Panc1 (cell line): ENCODE data around the gene DAPK1. TPM values are rescaled to one million over a fixed set of nuclear protein-coding genes. Genes with fewer than 3 reads are reported as not detected.

ENCODE experiments used
- ATAC-seq: fragments of 200-7000 bp; cut with Tn5 transposase; 2 replicates; pipeline ENCODE4 v1.9.1; 2020; ENCODE audit warnings: mild to moderate bottlenecking, moderate library complexity
- BruUV-seq: library from RNA; stranded (reverse); fragments of 400-500 nt; replicated peaks from 2 replicates; lab custom pipeline; 2021; lab: Mats Ljungman, UMichigan
- CTCF ChIA-PET: fragments of 300-600 bp; sonication (Branson Sonifier 250); formaldehyde crosslinking; loops from one replicate; lab custom pipeline; 2022; ENCODE audit warnings: antibody characterized with exemption; lab: Charles Lee
- POLR2A ChIA-PET: fragments of 300-600 bp; sonication (Branson Sonifier 250); formaldehyde crosslinking; loops from one replicate; lab custom pipeline; 2022; ENCODE audit warnings: antibody characterized with exemption; lab: Charles Lee
- DNase-seq: peaks from one replicate; pipeline ENCODE4 v3.0.0-alpha.2; 2010; ENCODE audit warnings: low read depth, low spot score
- H3K27ac ChIP-seq: 2 replicates; pipeline ENCODE4 v1.5.1; 2011; ENCODE audit warnings: mild to moderate bottlenecking, low read length, inconsistent platforms
- H3K27me3 ChIP-seq: fragments of 200-500 bp; sonication (Bioruptor generic); 2 replicates; pipeline ENCODE4 v1.6.0; 2014; ENCODE audit warnings: low read length, inconsistent platforms; ENCODE audit not compliant: control insufficient read depth, insufficient read depth
- H3K36me3 ChIP-seq: fragments of 200-500 bp; sonication (Bioruptor generic); 2 replicates; pipeline ENCODE4 v1.5.1; 2014; ENCODE audit warnings: inconsistent platforms, mild to moderate bottlenecking, low read length, moderate library complexity; ENCODE audit not compliant: control insufficient read depth, insufficient read depth
- H3K4me1 ChIP-seq: 2 replicates; pipeline ENCODE4 v1.5.1; 2011; ENCODE audit warnings: inconsistent platforms, mild to moderate bottlenecking, low read length, moderate library complexity; ENCODE audit not compliant: control insufficient read depth, insufficient read depth
- H3K4me3 ChIP-seq, 2 experiments: 2 replicates each; pipeline ENCODE4 v1.5.1; 2011 to 2012; ENCODE audit warnings: low read depth in 2 of 2, low read length in 2 of 2, mild to moderate bottlenecking in 2 of 2, inconsistent platforms in 1 of 2, moderate library complexity in 1 of 2
- H3K9me3 ChIP-seq: fragments of 200-500 bp; sonication (Bioruptor generic); 2 replicates; pipeline ENCODE4 v1.5.1; 2014; ENCODE audit warnings: low read depth, mild to moderate bottlenecking, inconsistent platforms, low read length, moderate library complexity; ENCODE audit not compliant: control insufficient read depth, insufficient read depth
- CTCF ChIP-seq: fragments of 450-650 bp; IDR thresholded peaks from 2 replicates; pipeline ENCODE4 v1.5.1; 2017; ENCODE audit warnings: mild to moderate bottlenecking
- POLR2AphosphoS5 ChIP-seq: IDR thresholded peaks from 2 replicates; pipeline ENCODE4 v1.6.1; 2012; ENCODE audit warnings: mild to moderate bottlenecking, low read depth, low read length, moderate library complexity
- REST ChIP-seq, 2 experiments: IDR thresholded peaks; 2 replicates each; pipeline ENCODE4 v1.6.1; 2011 to 2012; ENCODE audit warnings: low read depth in 2 of 2, control low read depth in 1 of 2, low read length in 1 of 2, mild to moderate bottlenecking in 1 of 2, moderate library complexity in 1 of 2; ENCODE audit not compliant: insufficient read depth in 1 of 2
- SIN3A ChIP-seq: IDR thresholded peaks from 2 replicates; pipeline ENCODE4 v1.6.1; 2012; ENCODE audit warnings: low read depth, mild to moderate bottlenecking, low read length, moderate library complexity, borderline replicate concordance; ENCODE audit not compliant: insufficient read depth
- TCF7L2 ChIP-seq: IDR thresholded peaks from 2 replicates; pipeline ENCODE4 v1.6.1; 2011; ENCODE audit warnings: mild to moderate bottlenecking, low read depth, low read length, inconsistent platforms
- in situ Hi-C: cut with HindIII; loops from 2 replicates; pipeline ENCODE4 v1.10.0; 2016; ENCODE audit warnings: low sequenced_read_pairs, low pct_unique_long_range_greater_than_20kb
- intact Hi-C: fragments of 100-400 bp; cut with micrococcal nuclease; formaldehyde crosslinking; loops from one replicate; pipeline ENCODE4 v1.10.0; 2022; ENCODE audit not compliant: unreplicated experiment
- total RNA-seq: library from RNA; stranded (reverse); gene quantifications from one replicate; pipeline ENCODE4 v1.2.1, GENCODE V29; 2021; ENCODE audit not compliant: unreplicated experiment

Gene DAPK1
- total RNA-seq, 1 experiment from 2014 or later: 0.87 TPM

DNA sequence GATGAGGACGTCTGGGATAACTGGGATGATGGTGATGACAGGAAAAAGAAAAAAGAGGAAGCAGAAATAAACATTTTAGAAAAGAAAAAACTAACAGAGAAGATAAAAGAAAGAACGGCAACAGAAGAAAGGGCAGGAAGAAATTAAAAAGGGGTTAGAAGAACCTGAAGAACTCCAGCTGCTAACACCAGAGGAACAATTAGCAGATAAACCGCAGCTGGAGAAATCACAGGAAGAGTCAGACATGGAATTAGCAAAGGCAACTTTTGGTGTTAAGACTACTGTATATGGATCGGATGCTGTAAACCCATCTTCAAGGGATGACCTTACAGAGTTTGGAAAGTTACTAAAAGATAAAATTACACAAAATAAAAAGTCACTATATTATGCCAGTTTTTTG, 243.7 kb downstream of the DAPK1 start:
- H3K4me1 ChIP-seq: no peaks in the 10 kb centered on the region
- TF ChIP-seq SIN3A: no peak
- no peak for TF ChIP-seq TCF7L2
- no peak for TF ChIP-seq POLR2AphosphoS5
- TF ChIP-seq REST (IDR thresholded peaks at IDR 0.05; ENCODE audit: insufficient read depth in 1 of 2, low read depth in 2 of 2, low read length in 1 of 2): no peak
- no peak for TF ChIP-seq CTCF

DNA sequence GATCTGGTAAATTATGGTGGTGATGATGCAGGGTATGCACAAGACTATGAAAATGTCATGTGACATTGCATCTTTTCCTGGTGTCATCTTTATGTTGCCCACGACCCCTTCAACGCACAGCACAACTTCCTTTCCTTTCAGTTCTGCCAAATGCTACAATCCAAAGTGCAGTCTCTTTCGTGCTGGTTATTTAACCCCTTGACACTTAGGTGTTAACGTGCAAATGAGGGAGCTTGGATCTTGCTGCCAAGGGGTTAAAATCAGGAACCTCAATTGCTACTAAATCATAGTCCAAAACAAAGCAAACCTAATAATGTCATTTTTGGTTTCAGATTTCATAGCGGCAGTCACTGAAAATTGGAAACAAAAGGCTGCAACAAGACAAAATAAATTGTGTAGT, 244.2 kb downstream of the DAPK1 start:
- H3K4me3 ChIP-seq: no peak overlapping the region
- no peaks in the 10 kb centered on the region for H3K36me3 ChIP-seq
- no peaks in the 10 kb centered on the region for H3K27me3 ChIP-seq
- DNase-seq (no peak), ATAC-seq (no peak)
- H3K27ac ChIP-seq: no peak overlapping the region
- no TSS peak for BruUV-seq
- no peaks in the 10 kb centered on the region for H3K9me3 ChIP-seq
- no peaks in the 10 kb centered on the region for H3K4me1 ChIP-seq
- ChIA-PET CTCF (no interaction called here), POLR2A (no interaction called here)
- in situ Hi-C loops: no loop called here
- TF ChIP-seq CTCF (no peak), SIN3A (no peak), POLR2AphosphoS5 (no peak), TCF7L2 (no peak)
- intact Hi-C loops: no loop called here

More for the DNA sequence above, 243.7 kb downstream of the DAPK1 start:
- no peaks in the 10 kb centered on the region for H3K36me3 ChIP-seq
- H3K27ac ChIP-seq: no peak overlapping the region
- no peak overlapping the region for H3K4me3 ChIP-seq
- DNase-seq: no peak
- BruUV-seq: no TSS peak
- H3K27me3 ChIP-seq: no peaks in the 10 kb centered on the region
- POLR2A ChIA-PET: no interaction called here
- intact Hi-C loops: no loop called here
- no peak for ATAC-seq
- in situ Hi-C loops: no loop called here
- CTCF ChIA-PET: no interaction called here
- no peaks in the 10 kb centered on the region for H3K9me3 ChIP-seq
